HL-60 (cell line): ENCODE data around the gene MPG.

Experiments
- DNase-seq, 2 experiments: peaks; one replicate each; pipeline ENCODE4 v3.0.0-alpha.2; 2010 to 2020; ENCODE audit warnings: low read depth in 1 of 2, low spot score in 1 of 2
- H3K27ac ChIP-seq: fragments of 250-450 bp; sonication (Bioruptor Pico); replicated peaks from 2 replicates; pipeline ENCODE4 v1.5.1; 2020; ENCODE audit warnings: mild to moderate bottlenecking, moderate library complexity
- H3K27me3 ChIP-seq: fragments of 250-450 bp; sonication (Bioruptor Pico); 2 replicates; pipeline ENCODE4 v1.5.1; 2021; ENCODE audit warnings: mild to moderate bottlenecking, moderate library complexity; ENCODE audit not compliant: insufficient read depth, poor library complexity, severe bottlenecking
- H3K4me3 ChIP-seq: replicated peaks from 2 replicates; pipeline ENCODE4 v1.5.1; 2011; ENCODE audit warnings: mild to moderate bottlenecking, control low read depth, low read length; ENCODE audit not compliant: insufficient read depth
- GABPA ChIP-seq: IDR thresholded peaks from 2 replicates; pipeline ENCODE4 v1.6.1; 2012; ENCODE audit warnings: low read depth
- POLR2AphosphoS5 ChIP-seq: IDR thresholded peaks from 2 replicates; pipeline ENCODE4 v1.6.1; 2012; ENCODE audit warnings: low read depth
- SPI1 ChIP-seq: IDR thresholded peaks from 2 replicates; pipeline ENCODE4 v1.6.1; 2012; ENCODE audit warnings: low read depth, mild to moderate bottlenecking, borderline replicate concordance
- TF ChIP-seq, protein P1 (sequence below): IDR thresholded peaks from one replicate; pipeline ENCODE4 v1.5.1; 2011; ENCODE audit warnings: low read length, control low read depth, inconsistent platforms; ENCODE audit not compliant: insufficient read depth
- TF ChIP-seq, protein P2 (sequence below): IDR thresholded peaks from 2 replicates; pipeline ENCODE4 v1.6.1; 2012; ENCODE audit warnings: low read depth; ENCODE audit not compliant: insufficient replicate concordance

Gene MPG

DNA sequence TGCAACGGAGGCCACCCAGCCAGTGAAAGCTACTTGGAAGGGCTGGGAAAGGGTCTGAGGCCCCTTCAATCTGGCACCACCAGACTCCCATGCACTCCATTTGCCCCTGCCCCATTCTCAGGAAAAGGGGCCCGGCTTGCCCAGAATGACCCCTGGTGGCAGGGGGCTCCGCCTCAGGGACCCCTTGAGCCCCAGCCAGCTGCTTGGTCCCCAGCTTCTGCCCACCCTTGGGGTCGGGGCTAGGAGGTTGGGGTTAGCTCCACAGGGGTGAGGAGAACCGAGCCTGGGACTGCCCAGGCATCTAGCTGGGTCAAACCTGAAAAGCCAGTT, 6.8 kb upstream of the MPG start:
- H3K4me3 ChIP-seq: no peak overlapping the region
- H3K27ac ChIP-seq: no peak overlapping the region
- H3K27me3 ChIP-seq: peaks cover 20% of the 10 kb centered on the region
- no peak for TF ChIP-seq SPI1
- no peak for TF ChIP-seq POLR2AphosphoS5
- TF ChIP-seq GABPA: no peak
- TF ChIP-seq, protein P1, sequence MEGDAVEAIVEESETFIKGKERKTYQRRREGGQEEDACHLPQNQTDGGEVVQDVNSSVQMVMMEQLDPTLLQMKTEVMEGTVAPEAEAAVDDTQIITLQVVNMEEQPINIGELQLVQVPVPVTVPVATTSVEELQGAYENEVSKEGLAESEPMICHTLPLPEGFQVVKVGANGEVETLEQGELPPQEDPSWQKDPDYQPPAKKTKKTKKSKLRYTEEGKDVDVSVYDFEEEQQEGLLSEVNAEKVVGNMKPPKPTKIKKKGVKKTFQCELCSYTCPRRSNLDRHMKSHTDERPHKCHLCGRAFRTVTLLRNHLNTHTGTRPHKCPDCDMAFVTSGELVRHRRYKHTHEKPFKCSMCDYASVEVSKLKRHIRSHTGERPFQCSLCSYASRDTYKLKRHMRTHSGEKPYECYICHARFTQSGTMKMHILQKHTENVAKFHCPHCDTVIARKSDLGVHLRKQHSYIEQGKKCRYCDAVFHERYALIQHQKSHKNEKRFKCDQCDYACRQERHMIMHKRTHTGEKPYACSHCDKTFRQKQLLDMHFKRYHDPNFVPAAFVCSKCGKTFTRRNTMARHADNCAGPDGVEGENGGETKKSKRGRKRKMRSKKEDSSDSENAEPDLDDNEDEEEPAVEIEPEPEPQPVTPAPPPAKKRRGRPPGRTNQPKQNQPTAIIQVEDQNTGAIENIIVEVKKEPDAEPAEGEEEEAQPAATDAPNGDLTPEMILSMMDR: no peak
- TF ChIP-seq, protein P2, sequence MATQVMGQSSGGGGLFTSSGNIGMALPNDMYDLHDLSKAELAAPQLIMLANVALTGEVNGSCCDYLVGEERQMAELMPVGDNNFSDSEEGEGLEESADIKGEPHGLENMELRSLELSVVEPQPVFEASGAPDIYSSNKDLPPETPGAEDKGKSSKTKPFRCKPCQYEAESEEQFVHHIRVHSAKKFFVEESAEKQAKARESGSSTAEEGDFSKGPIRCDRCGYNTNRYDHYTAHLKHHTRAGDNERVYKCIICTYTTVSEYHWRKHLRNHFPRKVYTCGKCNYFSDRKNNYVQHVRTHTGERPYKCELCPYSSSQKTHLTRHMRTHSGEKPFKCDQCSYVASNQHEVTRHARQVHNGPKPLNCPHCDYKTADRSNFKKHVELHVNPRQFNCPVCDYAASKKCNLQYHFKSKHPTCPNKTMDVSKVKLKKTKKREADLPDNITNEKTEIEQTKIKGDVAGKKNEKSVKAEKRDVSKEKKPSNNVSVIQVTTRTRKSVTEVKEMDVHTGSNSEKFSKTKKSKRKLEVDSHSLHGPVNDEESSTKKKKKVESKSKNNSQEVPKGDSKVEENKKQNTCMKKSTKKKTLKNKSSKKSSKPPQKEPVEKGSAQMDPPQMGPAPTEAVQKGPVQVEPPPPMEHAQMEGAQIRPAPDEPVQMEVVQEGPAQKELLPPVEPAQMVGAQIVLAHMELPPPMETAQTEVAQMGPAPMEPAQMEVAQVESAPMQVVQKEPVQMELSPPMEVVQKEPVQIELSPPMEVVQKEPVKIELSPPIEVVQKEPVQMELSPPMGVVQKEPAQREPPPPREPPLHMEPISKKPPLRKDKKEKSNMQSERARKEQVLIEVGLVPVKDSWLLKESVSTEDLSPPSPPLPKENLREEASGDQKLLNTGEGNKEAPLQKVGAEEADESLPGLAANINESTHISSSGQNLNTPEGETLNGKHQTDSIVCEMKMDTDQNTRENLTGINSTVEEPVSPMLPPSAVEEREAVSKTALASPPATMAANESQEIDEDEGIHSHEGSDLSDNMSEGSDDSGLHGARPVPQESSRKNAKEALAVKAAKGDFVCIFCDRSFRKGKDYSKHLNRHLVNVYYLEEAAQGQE: no peak
- no peak for DNase-seq

DNA sequence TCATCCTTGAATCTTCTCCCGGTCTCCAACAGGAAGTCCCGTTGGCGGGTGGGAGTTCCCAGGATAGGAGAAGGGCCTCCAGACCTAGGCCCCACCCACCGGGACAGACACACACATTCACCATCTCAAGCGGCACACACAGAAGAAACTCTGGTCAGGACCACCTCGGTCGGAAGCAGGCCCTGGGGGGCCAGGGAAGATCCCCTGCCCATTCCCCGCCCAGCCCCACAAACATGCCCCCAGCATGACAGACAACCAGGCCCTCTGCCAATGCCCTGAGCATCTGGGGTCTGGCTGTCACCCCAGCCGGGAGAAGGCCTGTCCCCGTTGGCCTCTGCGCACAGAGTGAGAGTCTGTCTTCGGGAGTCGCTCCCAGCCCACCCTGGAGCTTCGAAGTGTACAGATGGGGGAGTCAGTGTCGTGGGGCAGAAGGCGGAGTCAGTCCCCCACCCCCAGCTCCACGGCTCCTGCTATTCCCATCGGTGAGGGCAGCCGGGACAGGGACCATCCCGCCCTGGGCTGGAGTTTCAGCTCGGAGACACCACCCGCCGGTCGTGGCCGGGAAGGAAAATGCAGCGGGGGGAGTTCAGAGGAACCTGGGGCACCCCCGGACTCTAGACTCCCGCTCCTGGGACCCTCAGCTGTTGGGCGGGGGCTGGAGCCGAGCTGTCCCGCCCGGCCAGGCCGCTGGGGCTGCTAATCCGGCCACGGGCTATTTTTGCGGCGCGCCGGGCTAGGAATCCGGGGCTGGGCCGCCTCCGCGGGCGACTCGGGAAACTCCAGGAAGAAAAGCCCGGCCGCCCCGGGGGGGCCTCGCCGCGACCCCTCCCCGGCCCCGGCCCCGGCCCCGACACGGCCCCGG, 6.3 kb upstream of the MPG start:
- TF ChIP-seq, protein P2: no peak
- TF ChIP-seq GABPA: no peak
- no peak for TF ChIP-seq SPI1
- TF ChIP-seq, protein P1: no peak
- TF ChIP-seq POLR2AphosphoS5: no peak
- Histone ChIP-seq H3K27me3 (peaks cover 20% of the 10 kb centered on the region), H3K27ac (no peak overlapping the region), H3K4me3 (no peak overlapping the region)
- no peak for DNase-seq

DNA sequence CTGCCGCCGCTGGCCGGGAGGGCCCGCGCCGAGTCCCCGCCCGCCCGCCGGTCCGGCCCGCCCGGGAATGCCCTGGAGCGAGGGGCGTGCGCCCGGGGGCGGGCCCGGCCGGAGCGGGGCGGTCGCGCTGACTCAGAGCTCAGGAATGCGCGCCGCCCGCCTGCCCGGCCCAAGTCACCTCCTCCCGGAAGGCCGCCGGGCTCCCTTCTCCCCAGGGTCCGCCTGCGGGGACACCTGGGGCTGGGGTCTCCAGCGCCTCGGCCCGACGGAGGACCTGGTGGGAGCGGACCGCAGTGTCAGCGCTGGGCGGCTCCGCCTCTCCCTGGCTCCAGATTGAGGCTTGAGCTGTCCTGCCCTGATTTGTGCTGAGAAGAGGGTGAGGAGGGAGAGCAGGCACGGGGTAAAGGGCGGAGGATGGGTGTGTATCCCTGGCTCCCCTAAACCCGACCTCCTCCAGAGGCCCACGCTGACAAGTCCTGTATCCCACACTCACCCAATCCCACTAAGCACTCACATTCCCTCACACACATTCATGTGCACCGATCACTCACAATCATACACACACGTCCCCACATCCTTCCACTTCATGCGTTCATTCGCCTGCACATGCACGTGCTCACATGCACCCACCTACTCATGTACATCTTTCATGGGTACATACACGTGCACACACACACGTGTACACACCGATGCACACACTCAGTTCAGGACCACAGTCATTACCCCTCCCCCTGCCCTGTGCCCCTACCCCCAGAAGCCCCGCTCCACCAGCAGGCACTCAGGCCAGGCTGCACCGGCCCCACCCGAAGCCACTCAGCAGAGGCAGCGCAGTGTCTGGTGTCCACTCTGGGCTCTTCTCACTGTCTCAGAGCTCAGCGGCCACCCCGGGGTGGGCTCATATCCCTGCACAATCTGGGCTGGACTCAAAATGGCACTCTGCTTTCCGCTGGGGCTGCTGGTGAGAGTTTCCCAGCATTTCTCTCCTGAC, 5.2 kb upstream of the MPG start, which contains the start of gene RHBDF1:
TSS of gene RHBDF1 (minus strand) at position 71 of the 988 bp plus-strand sequence. CDS start 7,616 bp downstream, outside the sequence.
- TF ChIP-seq, protein P1: no peak
- TF ChIP-seq GABPA: no peak
- TF ChIP-seq POLR2AphosphoS5: no peak
- TF ChIP-seq SPI1: no peak
- peaks cover 20% of the 10 kb centered on the region for H3K27me3 ChIP-seq
- no peak within 1 kb of the TSS for H3K27ac ChIP-seq
- H3K4me3 ChIP-seq: no peak within 1 kb of the TSS; the same call in 1 of the 2 replicates
- DNase-seq: no peak
